ENCODE data around the gene ECI1.
"Not testable (repeated sequence)": the region's sequence is repeated elsewhere in the genome, so short reads cannot be mapped to it uniquely, and the experiment has no call there.

Gene ECI1

GRCh38 chr16:2205967-2206313 is 45.4 kb downstream of the ECI1 start:
- in situ Hi-C loops (cut with HindIII; ENCODE audit: low pct_ligation_motif_present, low pct_unique_long_range_greater_than_20kb, low sequenced_read_pairs) = no loop called here
- DNase-seq = no peak

GRCh38 chr16:2205104-2205966 is 46.1 kb downstream of the ECI1 start, which contains the start of gene MLST8:
TSS of gene MLST8 (plus strand) at chr16:2205454. CDS start at chr16:2206086, 632 bp downstream.
- in situ Hi-C loops (cut with HindIII; ENCODE audit: low pct_ligation_motif_present, low pct_unique_long_range_greater_than_20kb, low sequenced_read_pairs) = no loop called here
- peak; percentile 88 for DNase-seq

GRCh38 chr16:2204416-2205103 is 46.8 kb downstream of the ECI1 start:
- in situ Hi-C loops (cut with HindIII; ENCODE audit: low pct_ligation_motif_present, low pct_unique_long_range_greater_than_20kb, low sequenced_read_pairs) = no loop called here
- DNase-seq = no peak

GRCh38 chr16:2203119-2203688 is 48.2 kb downstream of the ECI1 start:
- in situ Hi-C loops (cut with HindIII; ENCODE audit: low pct_ligation_motif_present, low pct_unique_long_range_greater_than_20kb, low sequenced_read_pairs); DNase-seq: not testable (repeated sequence)

- in situ Hi-C loops (cut with HindIII; ENCODE audit: low pct_ligation_motif_present, low pct_unique_long_range_greater_than_20kb, low sequenced_read_pairs) = no loop called here
- DNase-seq = no peak
Observed at GRCh38 chr16:2200313-2200712, 51.1 kb downstream of the ECI1 start.

GRCh38 chr16:2199621-2200139 is 51.7 kb downstream of the ECI1 start:
- DNase-seq = no peak
- in situ Hi-C loops (cut with HindIII; ENCODE audit: low pct_ligation_motif_present, low pct_unique_long_range_greater_than_20kb, low sequenced_read_pairs) = no loop called here

- DNase-seq = no peak
- in situ Hi-C loops (cut with HindIII; ENCODE audit: low pct_ligation_motif_present, low pct_unique_long_range_greater_than_20kb, low sequenced_read_pairs) = no loop called here
Observed at GRCh38 chr16:2199095-2199494, 52.3 kb downstream of the ECI1 start.

- in situ Hi-C loops (cut with HindIII; ENCODE audit: low pct_ligation_motif_present, low pct_unique_long_range_greater_than_20kb, low sequenced_read_pairs) = no loop called here
- DNase-seq = no peak
Observed at GRCh38 chr16:2198283-2198682, 53.1 kb downstream of the ECI1 start.

GRCh38 chr16:2197765-2198164 is 53.6 kb downstream of the ECI1 start:
- in situ Hi-C loops (cut with HindIII; ENCODE audit: low pct_ligation_motif_present, low pct_unique_long_range_greater_than_20kb, low sequenced_read_pairs) = no loop called here
- DNase-seq = no peak

- in situ Hi-C loops (cut with HindIII; ENCODE audit: low pct_ligation_motif_present, low pct_unique_long_range_greater_than_20kb, low sequenced_read_pairs) = no loop called here
Observed at GRCh38 chr16:2196981-2197511, 54.3 kb downstream of the ECI1 start.

GRCh38 chr16:2196162-2196980 is 55.0 kb downstream of the ECI1 start, which contains the start of gene CASKIN1:
TSS of gene CASKIN1 (minus strand) at chr16:2196605. CDS start at chr16:2196432, 173 bp downstream.
- in situ Hi-C loops (cut with HindIII; ENCODE audit: low pct_ligation_motif_present, low pct_unique_long_range_greater_than_20kb, low sequenced_read_pairs) = no loop called here
- DNase-seq = peak; percentile 47

More at GRCh38 chr16:2196981-2197511, 54.3 kb downstream of the ECI1 start:
- DNase-seq = no peak

GRCh38 chr16:2195322-2196161 is 55.8 kb downstream of the ECI1 start:
- in situ Hi-C loops (cut with HindIII; ENCODE audit: low pct_ligation_motif_present, low pct_unique_long_range_greater_than_20kb, low sequenced_read_pairs) = no loop called here
- no peak for DNase-seq

- in situ Hi-C loops (cut with HindIII; ENCODE audit: low pct_ligation_motif_present, low pct_unique_long_range_greater_than_20kb, low sequenced_read_pairs) = no loop called here
- peak; percentile 70 for DNase-seq
Observed at GRCh38 chr16:2194852-2195321, 56.5 kb downstream of the ECI1 start.

- peak; percentile 23 for DNase-seq
- in situ Hi-C loops (cut with HindIII; ENCODE audit: low pct_ligation_motif_present, low pct_unique_long_range_greater_than_20kb, low sequenced_read_pairs) = no loop called here
Observed at GRCh38 chr16:2194166-2194834, 57.1 kb downstream of the ECI1 start.

- in situ Hi-C loops (cut with HindIII; ENCODE audit: low pct_ligation_motif_present, low pct_unique_long_range_greater_than_20kb, low sequenced_read_pairs) = no loop called here
- no peak for DNase-seq
Observed at GRCh38 chr16:2191446-2191706, 60.0 kb downstream of the ECI1 start.

GRCh38 chr16:2190659-2191445 is 60.5 kb downstream of the ECI1 start:
- in situ Hi-C loops (cut with HindIII; ENCODE audit: low pct_ligation_motif_present, low pct_unique_long_range_greater_than_20kb, low sequenced_read_pairs) = no loop called here
- no peak for DNase-seq

All from ACHN (cell line).